ENCODE results near the gene FOXJ3.

DNA sequence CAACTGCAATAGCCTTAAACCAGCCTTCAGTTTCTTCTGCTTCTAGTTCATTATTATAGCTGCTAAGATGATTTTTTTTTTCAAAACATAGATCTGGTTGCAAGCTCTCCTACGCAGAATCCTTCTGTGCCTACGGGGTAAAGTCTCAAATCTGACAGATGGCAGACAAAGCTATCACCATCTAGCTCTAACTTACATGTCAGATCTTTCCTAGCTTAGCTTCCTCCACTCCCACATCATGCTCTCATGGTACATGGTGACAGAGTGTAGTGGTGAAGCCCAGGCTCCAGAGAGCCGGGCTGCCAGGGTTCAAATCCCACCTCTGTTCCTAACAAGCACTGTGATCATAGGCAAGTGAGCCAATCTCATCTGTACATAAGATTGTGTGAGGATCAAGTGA is 206.1 kb downstream of the FOXJ3 start:
- TF ChIP-seq, protein P1, sequence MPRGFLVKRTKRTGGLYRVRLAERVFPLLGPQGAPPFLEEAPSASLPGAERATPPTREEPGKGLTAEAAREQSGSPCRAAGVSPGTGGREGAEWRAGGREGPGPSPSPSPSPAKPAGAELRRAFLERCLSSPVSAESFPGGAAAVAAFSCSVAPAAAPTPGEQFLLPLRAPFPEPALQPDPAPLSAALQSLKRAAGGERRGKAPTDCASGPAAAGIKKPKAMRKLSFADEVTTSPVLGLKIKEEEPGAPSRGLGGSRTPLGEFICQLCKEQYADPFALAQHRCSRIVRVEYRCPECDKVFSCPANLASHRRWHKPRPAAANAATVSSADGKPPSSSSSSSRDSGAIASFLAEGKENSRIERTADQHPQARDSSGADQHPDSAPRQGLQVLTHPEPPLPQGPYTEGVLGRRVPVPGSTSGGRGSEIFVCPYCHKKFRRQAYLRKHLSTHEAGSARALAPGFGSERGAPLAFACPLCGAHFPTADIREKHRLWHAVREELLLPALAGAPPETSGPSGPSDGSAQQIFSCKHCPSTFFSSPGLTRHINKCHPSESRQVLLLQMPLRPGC (tag by site-specific recombination; IDR thresholded peaks at IDR 0.05) = no peak
- TF ChIP-seq, protein P2, sequence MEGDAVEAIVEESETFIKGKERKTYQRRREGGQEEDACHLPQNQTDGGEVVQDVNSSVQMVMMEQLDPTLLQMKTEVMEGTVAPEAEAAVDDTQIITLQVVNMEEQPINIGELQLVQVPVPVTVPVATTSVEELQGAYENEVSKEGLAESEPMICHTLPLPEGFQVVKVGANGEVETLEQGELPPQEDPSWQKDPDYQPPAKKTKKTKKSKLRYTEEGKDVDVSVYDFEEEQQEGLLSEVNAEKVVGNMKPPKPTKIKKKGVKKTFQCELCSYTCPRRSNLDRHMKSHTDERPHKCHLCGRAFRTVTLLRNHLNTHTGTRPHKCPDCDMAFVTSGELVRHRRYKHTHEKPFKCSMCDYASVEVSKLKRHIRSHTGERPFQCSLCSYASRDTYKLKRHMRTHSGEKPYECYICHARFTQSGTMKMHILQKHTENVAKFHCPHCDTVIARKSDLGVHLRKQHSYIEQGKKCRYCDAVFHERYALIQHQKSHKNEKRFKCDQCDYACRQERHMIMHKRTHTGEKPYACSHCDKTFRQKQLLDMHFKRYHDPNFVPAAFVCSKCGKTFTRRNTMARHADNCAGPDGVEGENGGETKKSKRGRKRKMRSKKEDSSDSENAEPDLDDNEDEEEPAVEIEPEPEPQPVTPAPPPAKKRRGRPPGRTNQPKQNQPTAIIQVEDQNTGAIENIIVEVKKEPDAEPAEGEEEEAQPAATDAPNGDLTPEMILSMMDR (tag by site-specific recombination; IDR thresholded peaks at IDR 0.05) = no peak
- TF ChIP-seq, protein P3, sequence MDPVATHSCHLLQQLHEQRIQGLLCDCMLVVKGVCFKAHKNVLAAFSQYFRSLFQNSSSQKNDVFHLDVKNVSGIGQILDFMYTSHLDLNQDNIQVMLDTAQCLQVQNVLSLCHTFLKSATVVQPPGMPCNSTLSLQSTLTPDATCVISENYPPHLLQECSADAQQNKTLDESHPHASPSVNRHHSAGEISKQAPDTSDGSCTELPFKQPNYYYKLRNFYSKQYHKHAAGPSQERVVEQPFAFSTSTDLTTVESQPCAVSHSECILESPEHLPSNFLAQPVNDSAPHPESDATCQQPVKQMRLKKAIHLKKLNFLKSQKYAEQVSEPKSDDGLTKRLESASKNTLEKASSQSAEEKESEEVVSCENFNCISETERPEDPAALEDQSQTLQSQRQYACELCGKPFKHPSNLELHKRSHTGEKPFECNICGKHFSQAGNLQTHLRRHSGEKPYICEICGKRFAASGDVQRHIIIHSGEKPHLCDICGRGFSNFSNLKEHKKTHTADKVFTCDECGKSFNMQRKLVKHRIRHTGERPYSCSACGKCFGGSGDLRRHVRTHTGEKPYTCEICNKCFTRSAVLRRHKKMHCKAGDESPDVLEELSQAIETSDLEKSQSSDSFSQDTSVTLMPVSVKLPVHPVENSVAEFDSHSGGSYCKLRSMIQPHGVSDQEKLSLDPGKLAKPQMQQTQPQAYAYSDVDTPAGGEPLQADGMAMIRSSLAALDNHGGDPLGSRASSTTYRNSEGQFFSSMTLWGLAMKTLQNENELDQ (tag by site-specific recombination; IDR thresholded peaks at IDR 0.05; ENCODE audit: low read depth) = no peak
- TF ChIP-seq YY1 (tag by site-specific recombination; IDR thresholded peaks at IDR 0.05) = no peak
- no peak for TF ChIP-seq FEZF1 (tag by site-specific recombination; IDR thresholded peaks at IDR 0.05)
- TF ChIP-seq, protein P4, sequence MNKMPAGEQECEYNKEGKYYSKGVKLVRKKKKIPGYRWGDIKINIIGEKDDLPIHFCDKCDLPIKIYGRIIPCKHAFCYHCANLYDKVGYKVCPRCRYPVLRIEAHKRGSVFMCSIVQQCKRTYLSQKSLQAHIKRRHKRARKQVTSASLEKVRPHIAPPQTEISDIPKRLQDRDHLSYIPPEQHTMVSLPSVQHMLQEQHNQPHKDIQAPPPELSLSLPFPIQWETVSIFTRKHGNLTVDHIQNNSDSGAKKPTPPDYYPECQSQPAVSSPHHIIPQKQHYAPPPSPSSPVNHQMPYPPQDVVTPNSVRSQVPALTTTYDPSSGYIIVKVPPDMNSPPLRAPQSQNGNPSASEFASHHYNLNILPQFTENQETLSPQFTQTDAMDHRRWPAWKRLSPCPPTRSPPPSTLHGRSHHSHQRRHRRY (tag by site-specific recombination; IDR thresholded peaks at IDR 0.05) = no peak

Data from HEK293 (cell line).